HUES6 (cell line): Measurements from ENCODE around the gene SLC30A2.

Experiments used
- H3K27ac ChIP-seq: 2 replicates; pipeline ENCODE4 v1.7.0; 2013; ENCODE audit warnings: low read depth, mild to moderate bottlenecking, low read length, inconsistent platforms
- H3K27me3 ChIP-seq: 2 replicates; pipeline ENCODE4 v1.6.1; 2013; ENCODE audit warnings: low read length; ENCODE audit not compliant: control insufficient read depth, insufficient read depth
- H3K36me3 ChIP-seq: 2 replicates; pipeline ENCODE4 v1.6.1; 2013; ENCODE audit warnings: low read length; ENCODE audit not compliant: control insufficient read depth, insufficient read depth
- H3K4me1 ChIP-seq: 2 replicates; pipeline ENCODE4 v1.6.1; 2013; ENCODE audit warnings: low read length; ENCODE audit not compliant: control insufficient read depth, insufficient read depth
- H3K4me3 ChIP-seq: 2 replicates; pipeline ENCODE4 v1.5.1; 2013; ENCODE audit warnings: low read depth, low read length
- H3K9ac ChIP-seq: one replicate; pipeline ENCODE4 v1.6.1; 2013; ENCODE audit warnings: mild to moderate bottlenecking, low read length
- H3K9me3 ChIP-seq: 2 replicates; pipeline ENCODE4 v1.6.1; 2013; ENCODE audit warnings: low read depth, low read length; ENCODE audit not compliant: control insufficient read depth, insufficient read depth

The SLC30A2 gene

DNA sequence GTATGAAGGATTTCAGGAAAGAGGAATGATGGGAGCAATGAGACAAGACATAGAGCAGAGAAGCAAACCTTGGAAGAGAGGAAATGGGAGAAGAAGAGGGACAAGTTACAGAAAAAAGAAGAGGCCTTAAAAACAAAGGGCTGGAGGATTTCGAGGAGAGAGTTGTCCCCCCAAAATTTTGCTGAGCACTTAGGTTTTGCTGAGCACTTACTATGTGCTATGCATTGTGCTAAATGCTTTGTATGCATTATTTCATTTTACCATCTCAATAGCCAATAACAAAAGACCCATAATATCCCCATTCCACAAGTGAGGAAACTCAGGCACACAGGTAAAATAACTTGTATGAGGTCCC lies 24.0 kb upstream of the SLC30A2 start:
- no peak overlapping the region for H3K4me3 ChIP-seq
- H3K27ac ChIP-seq = no peak overlapping the region
- H3K4me1 ChIP-seq = peaks cover 18% of the 10 kb centered on the region; the same call in 1 of the 2 replicates
- H3K9me3 ChIP-seq = no peaks in the 10 kb centered on the region
- no peaks in the 10 kb centered on the region for H3K27me3 ChIP-seq
- no peaks in the 10 kb centered on the region for H3K36me3 ChIP-seq
- H3K9ac ChIP-seq = no peak overlapping the region

DNA sequence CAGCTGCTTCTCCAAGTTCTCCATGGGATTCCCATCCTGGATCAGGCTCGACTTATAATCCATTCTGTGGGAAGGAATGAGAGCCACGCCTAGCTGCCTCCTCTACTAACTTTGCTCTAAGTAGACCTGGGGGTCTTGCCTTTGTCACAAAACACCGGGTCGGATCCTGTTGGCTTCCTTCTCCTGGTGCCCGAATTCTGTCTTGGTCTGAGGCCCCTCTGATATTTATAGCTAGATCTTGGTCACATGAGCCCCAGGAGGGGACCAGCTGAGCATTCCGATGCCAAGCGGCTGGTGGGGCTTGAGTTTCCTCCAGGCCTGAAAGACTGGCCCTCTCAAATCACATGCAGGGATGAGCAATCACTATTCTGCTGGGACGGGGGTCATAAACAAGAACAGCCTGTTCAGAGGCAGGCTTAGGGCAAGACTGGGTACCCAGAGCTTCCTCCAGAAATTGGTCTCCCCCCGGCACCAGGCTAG lies 21.6 kb upstream of the SLC30A2 start, which contains the start of gene TRIM63:
Gene TRIM63, minus strand, starts transcription at position 199 of the 480 bp plus-strand sequence. Its CDS starts 136 bp downstream, at position 63.
- Histone ChIP-seq H3K4me1 (peaks cover 18% of the 10 kb centered on the region; the same call in 1 of the 2 replicates), H3K27ac (no peak within 1 kb of the TSS), H3K9me3 (no peaks in the 10 kb centered on the region), H3K27me3 (no peaks in the 10 kb centered on the region), H3K9ac (no peak within 1 kb of the TSS), H3K36me3 (no peaks in the 10 kb centered on the region), H3K4me3 (no peak within 1 kb of the TSS)

DNA sequence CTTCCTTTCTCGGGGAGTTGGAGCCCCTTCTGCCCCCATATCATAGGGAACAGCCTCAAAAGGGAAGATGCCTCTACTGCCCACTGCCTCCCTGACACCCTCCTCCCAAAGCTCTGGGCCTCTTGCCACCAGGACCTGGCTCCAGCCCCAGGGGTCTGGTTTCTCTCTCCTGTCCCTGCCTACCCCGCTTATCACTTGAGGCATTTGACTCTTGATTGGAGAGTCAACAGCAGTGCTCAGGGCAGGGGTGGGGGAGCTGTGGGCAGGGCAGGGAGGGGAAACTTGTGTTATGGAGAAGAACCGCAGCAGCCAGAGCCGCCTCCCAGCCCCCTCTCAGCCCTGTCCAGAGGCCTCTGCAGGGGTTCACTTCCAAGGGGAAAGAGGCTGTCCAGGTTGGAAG lies 20.9 kb upstream of the SLC30A2 start:
- Histone ChIP-seq H3K9ac (no peak overlapping the region), H3K27ac (no peak overlapping the region), H3K4me3 (no peak overlapping the region), H3K9me3 (no peaks in the 10 kb centered on the region), H3K36me3 (no peaks in the 10 kb centered on the region), H3K4me1 (peaks cover 18% of the 10 kb centered on the region; the same call in 1 of the 2 replicates), H3K27me3 (no peaks in the 10 kb centered on the region)

DNA sequence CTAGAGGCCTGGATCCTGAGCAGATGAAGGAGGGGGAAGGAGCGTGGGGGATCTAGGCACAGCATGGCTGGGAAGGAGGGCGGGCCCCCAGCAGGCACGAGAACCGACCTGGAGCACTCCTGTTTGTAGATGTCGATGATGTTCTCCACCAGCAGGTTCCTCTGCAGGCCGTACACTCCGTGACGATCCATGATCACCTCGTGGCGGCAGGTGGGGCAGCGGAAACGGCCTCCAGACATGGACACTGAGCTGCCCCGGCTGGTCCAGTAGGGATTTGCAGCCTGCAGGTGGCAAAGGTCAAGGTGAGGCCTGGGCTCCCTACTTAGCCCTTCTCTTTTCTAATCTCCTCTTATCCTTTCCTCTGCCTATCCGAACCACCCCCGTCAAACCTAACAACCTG lies 20.2 kb upstream of the SLC30A2 start:
- Histone ChIP-seq H3K36me3 (no peaks in the 10 kb centered on the region), H3K27me3 (no peaks in the 10 kb centered on the region), H3K4me3 (no peak overlapping the region), H3K9me3 (no peaks in the 10 kb centered on the region), H3K4me1 (peaks cover 18% of the 10 kb centered on the region; the same call in 1 of the 2 replicates), H3K9ac (no peak overlapping the region), H3K27ac (no peak overlapping the region)

DNA sequence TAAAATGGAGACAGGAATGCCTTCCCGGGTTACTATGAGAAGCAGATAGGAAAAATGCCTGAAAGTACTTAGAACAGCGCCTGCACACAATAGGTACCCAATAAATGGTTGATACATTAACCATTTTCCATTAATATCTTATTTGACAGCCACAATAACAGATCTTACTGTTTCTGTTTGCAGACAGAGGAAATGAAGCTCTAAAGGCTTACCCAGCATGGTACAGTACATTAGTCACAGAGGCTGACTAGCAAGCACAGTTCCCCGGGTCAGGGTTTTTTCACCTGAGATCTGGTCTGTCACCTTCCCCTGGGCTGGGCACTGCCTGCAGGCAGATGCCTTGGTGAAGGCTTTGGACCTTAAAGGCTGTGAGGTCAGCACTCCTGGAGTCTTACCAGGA lies 18.6 kb upstream of the SLC30A2 start:
- Histone ChIP-seq H3K27me3 (0 out of 2 replicates have a peak, but pooled peaks cover 3% of the 10 kb centered on the region), H3K4me1 (peaks cover 18% of the 10 kb centered on the region; the same call in 1 of the 2 replicates), H3K9ac (no peak overlapping the region), H3K27ac (no peak overlapping the region), H3K36me3 (no peaks in the 10 kb centered on the region), H3K9me3 (no peaks in the 10 kb centered on the region), H3K4me3 (no peak overlapping the region)

DNA sequence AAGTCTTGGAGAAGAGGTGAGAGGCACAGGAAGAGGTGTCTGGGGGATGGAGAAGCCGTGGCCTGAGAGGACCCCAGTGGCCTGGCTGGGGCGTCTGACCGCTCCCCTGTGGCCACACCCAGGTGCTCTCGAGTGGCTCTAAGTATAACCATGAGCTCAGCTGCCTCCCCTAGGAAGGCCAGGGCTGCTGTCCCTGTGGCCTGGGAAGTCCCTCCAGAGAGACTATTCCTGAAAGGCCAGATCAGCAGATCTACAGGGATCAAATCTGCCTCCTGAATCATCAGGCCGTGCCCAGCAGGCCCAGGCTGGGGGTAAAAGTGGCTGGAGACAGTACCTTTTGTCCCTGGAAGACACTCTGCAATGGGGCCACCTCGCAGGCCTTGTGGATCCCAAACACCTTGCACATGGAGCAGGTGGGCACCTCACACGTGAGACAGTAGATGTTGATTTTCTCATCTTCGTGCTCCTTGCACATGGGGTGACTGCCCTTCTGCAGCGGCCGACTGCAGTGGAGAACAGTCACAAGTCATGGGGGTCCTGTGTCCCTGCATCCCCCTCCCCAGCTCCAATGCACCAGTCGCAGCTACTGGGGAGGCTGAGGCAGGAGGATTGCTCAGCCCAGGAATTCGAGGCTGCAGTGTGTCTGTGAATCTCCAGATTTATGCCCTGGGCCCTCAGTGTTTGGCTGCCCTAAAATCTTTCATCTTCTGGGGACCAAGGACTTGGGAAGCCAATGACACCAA lies 15.1 kb upstream of the SLC30A2 start:
- Histone ChIP-seq H3K4me1 (peaks cover 2% of the 10 kb centered on the region; the same call in 1 of the 2 replicates), H3K4me3 (no peak overlapping the region)

DNA sequence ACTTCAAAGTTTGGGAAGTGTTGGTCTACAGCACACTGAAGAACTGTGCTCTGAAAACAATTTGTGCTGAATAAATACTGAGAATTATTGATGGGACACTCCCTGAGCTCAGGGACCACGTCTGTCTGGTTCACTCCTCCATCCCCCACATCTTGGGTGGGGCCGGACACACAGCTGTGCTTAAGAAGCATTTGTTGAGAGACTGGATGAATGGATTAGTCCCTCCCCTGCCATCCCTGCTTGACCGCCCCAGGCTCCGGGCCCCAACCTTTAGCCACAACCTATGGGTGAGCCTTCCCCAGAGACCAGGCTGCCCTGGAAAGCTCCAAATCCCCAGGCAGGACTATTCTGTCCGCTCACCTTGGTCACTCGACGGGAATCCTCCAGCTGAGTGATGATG lies 14.0 kb upstream of the SLC30A2 start:
- no peak overlapping the region for H3K27ac ChIP-seq
- H3K36me3 ChIP-seq = no peaks in the 10 kb centered on the region
- 0 out of 2 replicates have a peak, but pooled peaks cover 21% of the 10 kb centered on the region for H3K27me3 ChIP-seq
- no peak overlapping the region for H3K4me3 ChIP-seq
- H3K9ac ChIP-seq = no peak overlapping the region
- H3K4me1 ChIP-seq = no peaks in the 10 kb centered on the region; the same call in 1 of the 2 replicates
- no peaks in the 10 kb centered on the region for H3K9me3 ChIP-seq

More for the DNA sequence above, 15.1 kb upstream of the SLC30A2 start:
- Histone ChIP-seq H3K27ac (no peak overlapping the region), H3K9me3 (no peaks in the 10 kb centered on the region), H3K27me3 (0 out of 2 replicates have a peak, but pooled peaks cover 18% of the 10 kb centered on the region), H3K36me3 (no peaks in the 10 kb centered on the region), H3K9ac (no peak overlapping the region)

DNA sequence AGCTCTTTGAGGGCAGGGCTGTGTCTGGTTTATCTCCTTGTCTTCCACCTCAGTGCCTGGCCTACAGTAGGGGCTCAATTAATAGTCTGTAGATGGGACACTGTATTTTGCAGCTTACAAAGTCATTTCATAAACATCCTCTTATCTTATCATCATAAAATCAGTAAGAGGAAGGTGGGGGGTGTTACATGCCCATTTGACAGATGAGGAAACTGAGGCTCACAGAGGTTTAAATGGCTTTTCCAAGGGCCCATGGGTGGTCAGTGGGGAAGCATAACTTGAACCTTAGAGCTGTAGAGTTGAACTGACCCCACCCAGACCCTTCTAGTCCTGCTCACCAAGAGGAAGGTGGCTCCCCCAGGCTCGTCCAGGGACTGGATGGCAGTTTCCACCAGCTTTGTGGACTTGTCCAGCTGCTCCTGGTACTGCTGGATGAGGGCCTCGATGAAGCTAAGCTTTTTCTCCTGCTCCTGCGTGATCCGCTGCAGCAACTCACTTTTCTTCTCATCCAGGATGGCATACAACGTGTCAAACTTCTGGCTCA lies 12.2 kb upstream of the SLC30A2 start:
- no peak overlapping the region for H3K9ac ChIP-seq
- H3K36me3 ChIP-seq = no peaks in the 10 kb centered on the region
- H3K27ac ChIP-seq = no peak overlapping the region
- H3K27me3 ChIP-seq = peaks cover 25% of the 10 kb centered on the region; the same call in 1 of the 2 replicates
- H3K9me3 ChIP-seq = no peaks in the 10 kb centered on the region
- peaks cover 4% of the 10 kb centered on the region; the same call in 1 of the 2 replicates for H3K4me1 ChIP-seq
- no peak overlapping the region for H3K4me3 ChIP-seq

DNA sequence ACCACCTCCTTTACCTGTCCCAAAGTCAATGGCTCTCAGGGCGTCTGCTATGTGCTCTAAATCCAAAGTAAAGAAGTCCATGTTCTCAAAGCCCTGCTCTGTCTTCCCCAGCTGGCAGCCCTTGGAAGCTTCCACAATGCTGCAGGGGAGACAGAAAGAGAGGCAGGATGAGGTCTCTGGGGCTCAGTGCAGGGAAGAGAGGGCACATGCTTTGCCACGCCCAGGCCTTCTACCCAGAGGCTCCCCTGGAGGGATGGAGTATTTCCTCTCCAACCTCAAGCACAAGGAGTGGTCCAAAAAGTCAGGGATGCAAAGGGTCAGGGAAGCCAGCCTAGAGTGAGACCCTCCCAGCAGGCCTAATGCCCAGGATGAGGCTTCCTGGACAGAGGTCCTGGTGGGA lies 11.3 kb upstream of the SLC30A2 start:
- Histone ChIP-seq H3K36me3 (no peaks in the 10 kb centered on the region), H3K9ac (no peak overlapping the region), H3K27me3 (peaks cover 25% of the 10 kb centered on the region), H3K4me1 (peaks cover 4% of the 10 kb centered on the region; the same call in 1 of the 2 replicates), H3K9me3 (no peaks in the 10 kb centered on the region), H3K4me3 (no peak overlapping the region), H3K27ac (no peak overlapping the region)

DNA sequence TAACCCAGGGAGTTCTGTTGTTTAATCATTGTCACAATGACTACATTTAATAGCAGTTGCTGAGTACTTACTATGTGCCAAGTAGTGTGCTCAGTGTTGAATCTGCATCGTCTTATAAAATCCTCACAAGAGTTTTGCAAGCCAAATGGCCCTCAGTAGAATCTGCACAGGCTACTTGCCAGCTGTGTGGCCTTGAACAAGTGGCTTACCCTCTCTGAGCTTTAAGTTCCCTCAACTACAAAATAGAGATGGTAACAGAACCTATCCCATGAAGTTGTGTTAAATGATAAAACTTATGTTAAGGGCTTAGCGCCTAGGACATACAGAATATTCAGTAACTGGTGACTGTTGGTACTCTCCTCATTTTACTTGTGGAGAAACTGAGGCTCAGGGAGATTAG lies 9.1 kb upstream of the SLC30A2 start:
- H3K27me3 ChIP-seq = peaks cover 37% of the 10 kb centered on the region
- no peaks in the 10 kb centered on the region for H3K9me3 ChIP-seq
- no peak overlapping the region for H3K9ac ChIP-seq
- 0 out of 2 replicates have a peak, but pooled peaks cover 4% of the 10 kb centered on the region for H3K4me1 ChIP-seq
- H3K36me3 ChIP-seq = no peaks in the 10 kb centered on the region
- H3K27ac ChIP-seq = no peak overlapping the region
- H3K4me3 ChIP-seq = no peak overlapping the region
